Measurements from ENCODE around the gene NBEA.

Gene NBEA

DNA sequence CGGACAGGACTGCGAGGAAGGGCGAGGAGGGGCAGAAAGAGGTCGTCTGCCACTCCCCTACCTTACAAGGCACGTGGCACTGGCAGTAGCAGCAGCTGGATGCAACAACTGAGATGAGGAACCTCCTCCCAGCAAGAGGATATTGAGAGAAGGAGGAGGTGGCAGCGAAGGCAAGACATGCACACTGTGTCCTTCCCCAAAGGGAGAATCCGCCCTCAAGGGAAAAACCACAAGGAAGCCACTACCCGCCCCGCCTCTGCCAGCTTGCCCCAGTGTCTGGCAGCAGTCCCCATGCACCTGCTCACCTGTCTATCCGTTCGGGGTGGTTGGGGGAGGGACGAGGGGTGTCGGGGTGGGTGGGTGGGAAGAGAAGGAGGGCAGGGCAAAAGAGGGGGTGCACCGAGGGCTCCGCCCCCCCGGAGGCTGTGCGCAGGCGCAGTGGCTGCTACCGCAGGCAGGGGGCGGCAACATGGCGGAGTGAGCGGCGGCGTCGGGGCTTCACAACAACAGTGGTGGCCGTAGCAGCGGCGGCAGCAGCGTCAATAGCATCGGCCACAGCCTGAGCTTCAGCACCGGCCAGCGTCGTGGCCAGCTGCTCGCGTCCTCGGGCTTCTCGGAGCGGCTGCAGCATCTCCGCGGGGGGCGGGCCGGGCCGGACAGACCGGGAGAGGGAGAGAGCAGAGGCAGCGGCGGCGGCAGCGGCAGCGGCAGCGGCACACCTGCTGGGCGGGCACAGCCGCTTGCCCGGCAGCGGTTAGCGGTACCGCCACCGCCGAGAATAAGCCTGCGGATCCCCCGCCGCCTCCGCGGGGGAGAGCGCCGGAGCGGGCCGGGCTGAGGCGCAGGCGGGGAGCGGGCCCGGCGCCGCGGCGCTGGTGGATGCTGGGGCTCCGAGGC lies at the start of gene NBEA:
TSS of gene NBEA (plus strand) at position 436 of the 897 bp plus-strand sequence. CDS start 551 bp downstream, outside the sequence.
- peak within 1 kb of the TSS; percentile 60 for H3K4me3 ChIP-seq (ENCODE audit: low read depth, low read length)
- no peak for TF ChIP-seq CTCF (IDR thresholded peaks at IDR 0.05; ENCODE audit: low read depth, low read length, missing control alignments)
- DNase-seq (ENCODE audit: low read depth): no peak
- in situ Hi-C loops (cut with HindIII; ENCODE audit: low sequenced_read_pairs): no loop called here

- H3K4me3 ChIP-seq (ENCODE audit: low read depth, low read length): no peak overlapping the region
- no peak for TF ChIP-seq CTCF (IDR thresholded peaks at IDR 0.05; ENCODE audit: low read depth, low read length, missing control alignments)
- no peak for DNase-seq (ENCODE audit: low read depth)
- in situ Hi-C loops (cut with HindIII; ENCODE audit: low sequenced_read_pairs): no loop called here
Observed at GRCh38 chr13:34894756-34895155, 47.3 kb upstream of the NBEA start.

GRCh38 chr13:34897220-34897619 lies 44.9 kb upstream of the NBEA start:
- DNase-seq (ENCODE audit: low read depth): no peak
- no peak overlapping the region for H3K4me3 ChIP-seq (ENCODE audit: low read depth, low read length)
- in situ Hi-C loops (cut with HindIII; ENCODE audit: low sequenced_read_pairs): no loop called here
- no peak for TF ChIP-seq CTCF (IDR thresholded peaks at IDR 0.05; ENCODE audit: low read depth, low read length, missing control alignments)

GRCh38 chr13:34899888-34900287 lies 42.2 kb upstream of the NBEA start:
- in situ Hi-C loops (cut with HindIII; ENCODE audit: low sequenced_read_pairs): no loop called here
- no peak for TF ChIP-seq CTCF (IDR thresholded peaks at IDR 0.05; ENCODE audit: low read depth, low read length, missing control alignments)
- no peak overlapping the region for H3K4me3 ChIP-seq (ENCODE audit: low read depth, low read length)
- no peak for DNase-seq (ENCODE audit: low read depth)

GRCh38 chr13:34900288-34900739 lies 41.8 kb upstream of the NBEA start:
- DNase-seq (ENCODE audit: low read depth): no peak
- no peak for TF ChIP-seq CTCF (IDR thresholded peaks at IDR 0.05; ENCODE audit: low read depth, low read length, missing control alignments)
- in situ Hi-C loops (cut with HindIII; ENCODE audit: low sequenced_read_pairs): no loop called here
- H3K4me3 ChIP-seq (ENCODE audit: low read depth, low read length): no peak overlapping the region

DNA sequence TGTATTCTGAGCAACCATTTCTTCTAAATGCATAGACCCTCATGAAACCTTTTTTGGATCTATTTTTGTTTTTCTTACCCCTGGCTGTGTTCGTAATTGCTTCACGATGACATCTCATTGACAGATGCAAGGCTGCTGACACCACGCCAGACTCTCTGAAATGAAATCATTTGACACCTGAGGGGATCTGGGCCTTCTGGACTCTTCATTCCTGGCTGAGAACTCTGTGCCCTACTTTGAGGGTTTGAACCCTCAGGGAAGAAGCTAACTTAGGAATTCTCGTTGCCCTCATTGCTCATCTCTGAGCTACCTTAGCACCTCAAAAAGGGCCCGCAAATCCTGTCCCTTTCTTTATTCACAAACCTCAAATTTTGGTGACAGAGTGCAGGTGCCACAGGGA lies 40.5 kb upstream of the NBEA start:
- H3K4me3 ChIP-seq (ENCODE audit: low read depth, low read length): no peak overlapping the region
- in situ Hi-C loops (cut with HindIII; ENCODE audit: low sequenced_read_pairs): no loop called here
- no peak for TF ChIP-seq CTCF (IDR thresholded peaks at IDR 0.05; ENCODE audit: low read depth, low read length, missing control alignments)
- DNase-seq (ENCODE audit: low read depth): no peak
